Measurements from ENCODE around the gene CDIP1.

The CDIP1 gene

GRCh38 chr16:4524571-4524970 is 14.0 kb downstream of the CDIP1 start:
- H2BK120ac ChIP-seq (ENCODE audit: low read depth, low read length) = no peak overlapping the region

GRCh38 chr16:4523686-4524085 is 14.9 kb downstream of the CDIP1 start:
- H3K79me1 ChIP-seq (ENCODE audit: low read length) = peaks cover 2% of the 10 kb centered on the region
- no peak overlapping the region for H3K27ac ChIP-seq (ENCODE audit: low read depth, low read length)
- no peak overlapping the region for H3K4me2 ChIP-seq (ENCODE audit: low read length)
- no peak overlapping the region for H2BK15ac ChIP-seq (replicated peaks; ENCODE audit: low read depth)
- H3K4ac ChIP-seq (ENCODE audit: low read depth, low read length) = no peak overlapping the region
- H3K23ac ChIP-seq (ENCODE audit: low read length) = no peak overlapping the region
- no peak for DNase-seq
- WGBS (ENCODE audit: extremely low coverage, insufficient coverage, low lambda C conversion rate) = no CpG with 5 or more reads among the region's 4 CpGs
- H3K4me3 ChIP-seq (ENCODE audit: low read length) = no peak overlapping the region
- H3K79me2 ChIP-seq (ENCODE audit: control insufficient read depth, insufficient read depth, low read length) = no peaks in the 10 kb centered on the region
- H2BK5ac ChIP-seq (ENCODE audit: low read length) = no peak overlapping the region
- H3K36me3 ChIP-seq (ENCODE audit: control insufficient read depth, insufficient read depth, low read length) = no peaks in the 10 kb centered on the region
- no peak overlapping the region for H3K18ac ChIP-seq (ENCODE audit: low read length)
- H2BK120ac ChIP-seq (ENCODE audit: low read depth, low read length) = no peak overlapping the region
- H4K5ac ChIP-seq (ENCODE audit: low read length) = no peak overlapping the region
- no peaks in the 10 kb centered on the region for H3K4me1 ChIP-seq (ENCODE audit: control insufficient read depth, low read depth, low read length)
- H3K56ac ChIP-seq (ENCODE audit: low read length) = no peak overlapping the region
- H3K9ac ChIP-seq (ENCODE audit: low read length) = no peak overlapping the region
- H2AK5ac ChIP-seq (ENCODE audit: low read length) = no peak overlapping the region
- H4K8ac ChIP-seq (ENCODE audit: low read depth, low read length) = no peak overlapping the region
- no peaks in the 10 kb centered on the region for H3K27me3 ChIP-seq (ENCODE audit: insufficient read depth, low read length, poor library complexity)

More at GRCh38 chr16:4524571-4524970, 14.0 kb downstream of the CDIP1 start:
- peaks cover 3% of the 10 kb centered on the region for H3K4me1 ChIP-seq (ENCODE audit: control insufficient read depth, low read depth, low read length)
- no peak overlapping the region for H3K4me3 ChIP-seq (ENCODE audit: low read length)
- H3K18ac ChIP-seq (ENCODE audit: low read length) = no peak overlapping the region
- H4K5ac ChIP-seq (ENCODE audit: low read length) = no peak overlapping the region
- H3K79me1 ChIP-seq (ENCODE audit: low read length) = peaks cover 2% of the 10 kb centered on the region
- no peak overlapping the region for H2BK15ac ChIP-seq (replicated peaks; ENCODE audit: low read depth)
- H3K4me2 ChIP-seq (ENCODE audit: low read length) = no peak overlapping the region
- no peak overlapping the region for H3K56ac ChIP-seq (ENCODE audit: low read length)
- no peak overlapping the region for H3K23ac ChIP-seq (ENCODE audit: low read length)
- no peaks in the 10 kb centered on the region for H3K79me2 ChIP-seq (ENCODE audit: control insufficient read depth, insufficient read depth, low read length)
- H4K8ac ChIP-seq (ENCODE audit: low read depth, low read length) = no peak overlapping the region
- H2AK5ac ChIP-seq (ENCODE audit: low read length) = no peak overlapping the region
- no peak for DNase-seq
- H3K4ac ChIP-seq (ENCODE audit: low read depth, low read length) = no peak overlapping the region
- no peaks in the 10 kb centered on the region for H3K27me3 ChIP-seq (ENCODE audit: insufficient read depth, low read length, poor library complexity)
- H3K36me3 ChIP-seq (ENCODE audit: control insufficient read depth, insufficient read depth, low read length) = no peaks in the 10 kb centered on the region
- H2BK5ac ChIP-seq (ENCODE audit: low read length) = no peak overlapping the region
- no peak overlapping the region for H3K27ac ChIP-seq (ENCODE audit: low read depth, low read length)
- no peak overlapping the region for H3K9ac ChIP-seq (ENCODE audit: low read length)

- no peak overlapping the region for H3K18ac ChIP-seq (ENCODE audit: low read length)
- H2BK120ac ChIP-seq (ENCODE audit: low read depth, low read length) = no peak overlapping the region
- no peak overlapping the region for H3K27ac ChIP-seq (ENCODE audit: low read depth, low read length)
- no peak overlapping the region for H3K23ac ChIP-seq (ENCODE audit: low read length)
- H3K79me2 ChIP-seq (ENCODE audit: control insufficient read depth, insufficient read depth, low read length) = no peaks in the 10 kb centered on the region
- H4K5ac ChIP-seq (ENCODE audit: low read length) = no peak overlapping the region
- peaks cover 2% of the 10 kb centered on the region for H3K79me1 ChIP-seq (ENCODE audit: low read length)
- H3K4me3 ChIP-seq (ENCODE audit: low read length) = no peak overlapping the region
- whole genome bisulfite sequencing (ENCODE audit: extremely low coverage, insufficient coverage, low lambda C conversion rate) = no CpG with 5 or more reads among the region's 8 CpGs
- no peaks in the 10 kb centered on the region for H3K27me3 ChIP-seq (ENCODE audit: insufficient read depth, low read length, poor library complexity)
- H3K56ac ChIP-seq (ENCODE audit: low read length) = no peak overlapping the region
- no peaks in the 10 kb centered on the region for H3K4me1 ChIP-seq (ENCODE audit: control insufficient read depth, low read depth, low read length)
- H2AK5ac ChIP-seq (ENCODE audit: low read length) = no peak overlapping the region
- no peaks in the 10 kb centered on the region for H3K36me3 ChIP-seq (ENCODE audit: control insufficient read depth, insufficient read depth, low read length)
- no peak overlapping the region for H3K4ac ChIP-seq (ENCODE audit: low read depth, low read length)
- H3K9ac ChIP-seq (ENCODE audit: low read length) = no peak overlapping the region
- H4K8ac ChIP-seq (ENCODE audit: low read depth, low read length) = no peak overlapping the region
- DNase-seq = no peak
- no peak overlapping the region for H2BK15ac ChIP-seq (replicated peaks; ENCODE audit: low read depth)
- no peak overlapping the region for H3K4me2 ChIP-seq (ENCODE audit: low read length)
- H2BK5ac ChIP-seq (ENCODE audit: low read length) = no peak overlapping the region
Measured at GRCh38 chr16:4522051-4522581, 16.5 kb downstream of the CDIP1 start.

- no peak overlapping the region for H3K4me3 ChIP-seq (ENCODE audit: low read length)
- no peak overlapping the region for H3K27ac ChIP-seq (ENCODE audit: low read depth, low read length)
- no peaks in the 10 kb centered on the region for H3K79me2 ChIP-seq (ENCODE audit: control insufficient read depth, insufficient read depth, low read length)
- no peak overlapping the region for H2BK5ac ChIP-seq (ENCODE audit: low read length)
- H4K5ac ChIP-seq (ENCODE audit: low read length) = no peak overlapping the region
- H3K4me1 ChIP-seq (ENCODE audit: control insufficient read depth, low read depth, low read length) = no peaks in the 10 kb centered on the region
- WGBS (ENCODE audit: extremely low coverage, insufficient coverage, low lambda C conversion rate) = no CpG with 5 or more reads among the region's 7 CpGs
- no peak overlapping the region for H3K23ac ChIP-seq (ENCODE audit: low read length)
- H3K79me1 ChIP-seq (ENCODE audit: low read length) = peaks cover 2% of the 10 kb centered on the region
- H3K9ac ChIP-seq (ENCODE audit: low read length) = no peak overlapping the region
- no peak overlapping the region for H2BK15ac ChIP-seq (replicated peaks; ENCODE audit: low read depth)
- no peaks in the 10 kb centered on the region for H3K36me3 ChIP-seq (ENCODE audit: control insufficient read depth, insufficient read depth, low read length)
- H2AK5ac ChIP-seq (ENCODE audit: low read length) = no peak overlapping the region
- no peak overlapping the region for H3K4ac ChIP-seq (ENCODE audit: low read depth, low read length)
- no peak overlapping the region for H4K8ac ChIP-seq (ENCODE audit: low read depth, low read length)
- no peak overlapping the region for H2BK120ac ChIP-seq (ENCODE audit: low read depth, low read length)
- H3K27me3 ChIP-seq (ENCODE audit: insufficient read depth, low read length, poor library complexity) = no peaks in the 10 kb centered on the region
- no peak overlapping the region for H3K18ac ChIP-seq (ENCODE audit: low read length)
- no peak for DNase-seq
- no peak overlapping the region for H3K56ac ChIP-seq (ENCODE audit: low read length)
- no peak overlapping the region for H3K4me2 ChIP-seq (ENCODE audit: low read length)
Measured at GRCh38 chr16:4520913-4521312, 17.7 kb downstream of the CDIP1 start.

GRCh38 chr16:4519274-4520058 is 19.1 kb downstream of the CDIP1 start:
- no CpG with 5 or more reads among the region's 15 CpGs for WGBS (ENCODE audit: extremely low coverage, insufficient coverage, low lambda C conversion rate)

More at GRCh38 chr16:4519274-4520058, 19.1 kb downstream of the CDIP1 start:
- DNase-seq = no peak
- Histone ChIP-seq H3K79me2 (ENCODE audit: control insufficient read depth, insufficient read depth, low read length) (no peaks in the 10 kb centered on the region), H2AK5ac (ENCODE audit: low read length) (no peak overlapping the region), H3K27me3 (ENCODE audit: insufficient read depth, low read length, poor library complexity) (no peaks in the 10 kb centered on the region), H3K36me3 (ENCODE audit: control insufficient read depth, insufficient read depth, low read length) (no peaks in the 10 kb centered on the region), H3K18ac (ENCODE audit: low read length) (no peak overlapping the region), H3K4me2 (ENCODE audit: low read length) (no peak overlapping the region), H4K8ac (ENCODE audit: low read depth, low read length) (no peak overlapping the region), H2BK5ac (ENCODE audit: low read length) (no peak overlapping the region), H2BK120ac (ENCODE audit: low read depth, low read length) (no peak overlapping the region), H2BK15ac (replicated peaks; ENCODE audit: low read depth) (no peak overlapping the region), H3K79me1 (ENCODE audit: low read length) (no peaks in the 10 kb centered on the region), H3K4me1 (ENCODE audit: control insufficient read depth, low read depth, low read length) (no peaks in the 10 kb centered on the region), H3K4ac (ENCODE audit: low read depth, low read length) (no peak overlapping the region), H3K56ac (ENCODE audit: low read length) (no peak overlapping the region), H3K9ac (ENCODE audit: low read length) (no peak overlapping the region), H4K5ac (ENCODE audit: low read length) (no peak overlapping the region), H3K4me3 (ENCODE audit: low read length) (no peak overlapping the region), H3K27ac (ENCODE audit: low read depth, low read length) (no peak overlapping the region), H3K23ac (ENCODE audit: low read length) (no peak overlapping the region)

Data from mesendoderm (in vitro differentiated cells).